Frontal cortex (tissue), 4 donors: ENCODE data around the gene NDUFA8. TPM values are rescaled to one million over a fixed set of nuclear protein-coding genes. Genes with fewer than 3 reads are reported as not detected.
"Not testable (repeated sequence)": the region's sequence is repeated elsewhere in the genome, so short reads cannot be mapped to it uniquely, and the experiment has no call there.

ENCODE experiments used
- DNase-seq, 2 donors: peaks; one replicate each; pipeline ENCODE4 v3.0.0; 2012; ENCODE audit warnings: low spot score in 2 of 2
- FAIRE-seq: peaks from 2 replicates; lab custom pipeline; 2012; peaks lifted over from hg19 to GRCh38; lab: Jason Lieb, UNC
- total RNA-seq: library from RNA; depleted of rRNA; stranded (reverse); fragments of >200 nt; gene quantifications from one replicate; pipeline ENCODE4 v1.2.3, GENCODE V29; 2014
- donor health status: control.
- donor health status: control.
- donor health status: control.

Gene NDUFA8
- total RNA-seq, 1 donor from 2014 or later: 33.8 TPM

GRCh38 chr9:122124528-122124927 lies 35.1 kb downstream of the NDUFA8 start:
- FAIRE-seq (no peak), DNase-seq (no peak)

GRCh38 chr9:122124048-122124447 lies 35.5 kb downstream of the NDUFA8 start:
- DNase-seq: no peak
- no peak for FAIRE-seq

- peak; percentile 79 to 82 for DNase-seq
- FAIRE-seq: no peak
Measured at GRCh38 chr9:122122903-122123632, 36.5 kb downstream of the NDUFA8 start.

GRCh38 chr9:122122468-122122867 lies 37.1 kb downstream of the NDUFA8 start:
- FAIRE-seq: no peak
- no peak for DNase-seq

GRCh38 chr9:122121931-122122330 lies 37.6 kb downstream of the NDUFA8 start:
- no peak for DNase-seq
- FAIRE-seq: no peak

- FAIRE-seq (no peak), DNase-seq (no peak)
Measured at GRCh38 chr9:122121391-122121790, 38.2 kb downstream of the NDUFA8 start.

- FAIRE-seq (no peak), DNase-seq (no peak)
Measured at GRCh38 chr9:122120316-122121071, 39.1 kb downstream of the NDUFA8 start.

- no peak for FAIRE-seq
- DNase-seq: no peak
Measured at GRCh38 chr9:122119721-122120120, 39.9 kb downstream of the NDUFA8 start.

GRCh38 chr9:122119166-122119521 lies 40.4 kb downstream of the NDUFA8 start:
- DNase-seq: no peak
- no peak for FAIRE-seq

GRCh38 chr9:122118343-122119165 lies 41.0 kb downstream of the NDUFA8 start:
- FAIRE-seq: no peak

GRCh38 chr9:122117241-122117640 lies 42.3 kb downstream of the NDUFA8 start:
- not testable (repeated sequence) for FAIRE-seq, DNase-seq

More at GRCh38 chr9:122118343-122119165, 41.0 kb downstream of the NDUFA8 start:
- DNase-seq: no peak

GRCh38 chr9:122116448-122117173 lies 43.0 kb downstream of the NDUFA8 start:
- FAIRE-seq (no peak), DNase-seq (no peak)

GRCh38 chr9:122116040-122116439 lies 43.5 kb downstream of the NDUFA8 start:
- FAIRE-seq (no peak), DNase-seq (no peak)

GRCh38 chr9:122115176-122116035 lies 44.2 kb downstream of the NDUFA8 start:
- DNase-seq (no peak), FAIRE-seq (no peak)

GRCh38 chr9:122113574-122113973 lies 46.0 kb downstream of the NDUFA8 start:
- FAIRE-seq (no peak), DNase-seq (no peak)

- no peak for FAIRE-seq
- no peak for DNase-seq
Measured at GRCh38 chr9:122112238-122112637, 47.3 kb downstream of the NDUFA8 start.

- FAIRE-seq (no peak), DNase-seq (no peak)
Measured at GRCh38 chr9:122111413-122112085, 48.0 kb downstream of the NDUFA8 start.

GRCh38 chr9:122110100-122110833 lies 49.3 kb downstream of the NDUFA8 start:
- DNase-seq (no peak), FAIRE-seq (no peak)
